ENCODE data around the gene CACNA1D.

The CACNA1D gene

DNA sequence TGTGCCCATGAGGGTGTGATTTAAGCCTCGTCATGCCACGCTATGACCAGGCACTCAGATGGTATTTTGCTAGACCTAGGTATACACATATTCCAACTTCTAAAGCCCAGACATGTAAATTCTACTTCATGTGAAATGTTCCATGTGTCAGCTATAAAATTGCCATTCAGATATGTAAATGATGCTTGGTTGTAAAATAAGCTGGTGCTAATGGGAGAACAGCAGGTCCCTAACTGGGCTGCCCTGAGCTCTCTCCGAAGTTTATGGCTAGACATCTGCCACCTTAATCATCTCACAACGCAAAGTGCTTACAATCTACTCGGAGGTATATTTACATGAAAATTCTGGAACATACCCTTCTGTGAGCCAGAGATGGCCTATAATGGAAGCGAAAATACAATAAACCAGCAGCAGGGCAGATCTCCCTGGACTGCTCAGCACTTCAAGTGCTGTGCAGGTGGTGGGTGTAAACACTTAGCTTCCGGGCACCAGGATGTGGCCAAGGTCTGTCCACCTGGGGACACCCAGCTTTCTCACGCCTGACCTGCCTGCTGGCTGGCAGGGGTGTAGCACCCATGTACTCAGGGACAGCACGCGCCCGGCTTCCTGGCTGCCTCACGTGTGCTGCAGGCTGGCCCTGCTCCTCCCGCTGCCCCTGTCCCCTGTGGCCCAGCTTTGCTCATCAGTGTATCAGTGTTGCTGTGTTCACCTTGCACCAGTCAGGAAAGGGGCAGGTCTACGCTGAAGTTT, 269.8 kb downstream of the CACNA1D start:
- no peak for DNase-seq

DNA sequence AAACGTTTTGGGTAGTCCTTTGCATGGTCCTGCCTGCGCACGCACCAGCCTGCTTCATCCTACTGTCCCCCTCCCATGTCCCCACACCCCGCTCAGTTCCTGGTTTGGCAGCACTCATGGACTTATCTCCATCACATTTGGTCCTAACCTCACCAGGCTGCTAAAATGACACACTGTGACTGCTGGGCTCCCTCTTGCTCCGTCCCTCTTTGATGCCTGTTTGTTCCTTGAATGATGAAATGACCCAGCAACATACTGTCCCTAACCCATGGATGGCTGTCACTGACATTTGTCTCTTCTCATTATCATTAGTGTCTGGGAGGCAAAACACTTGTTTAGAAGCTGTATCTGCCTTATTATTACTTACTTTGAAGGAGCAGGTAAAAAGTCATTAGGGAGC, 271.3 kb downstream of the CACNA1D start:
- DNase-seq = no peak

DNA sequence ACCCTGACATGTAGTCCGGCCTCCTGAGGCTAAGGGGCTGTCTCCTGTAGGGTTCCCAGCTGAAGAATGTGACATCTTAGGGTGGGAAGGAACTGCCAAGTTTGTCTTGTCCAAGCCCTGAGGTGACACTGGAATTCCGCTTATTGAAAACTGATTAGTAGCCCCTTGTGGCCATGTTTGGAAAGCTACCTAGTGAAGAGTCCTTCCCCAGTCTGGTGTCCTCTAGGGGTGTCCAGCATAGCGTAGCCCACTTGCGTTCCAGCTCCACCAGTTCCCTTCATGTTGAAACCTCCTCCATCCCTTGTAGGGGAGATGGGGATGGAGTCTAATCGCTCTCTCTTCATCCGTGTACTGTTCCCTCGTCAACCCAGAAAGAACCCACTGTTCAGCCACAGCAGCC, 272.3 kb downstream of the CACNA1D start:
- no peak for DNase-seq

DNA sequence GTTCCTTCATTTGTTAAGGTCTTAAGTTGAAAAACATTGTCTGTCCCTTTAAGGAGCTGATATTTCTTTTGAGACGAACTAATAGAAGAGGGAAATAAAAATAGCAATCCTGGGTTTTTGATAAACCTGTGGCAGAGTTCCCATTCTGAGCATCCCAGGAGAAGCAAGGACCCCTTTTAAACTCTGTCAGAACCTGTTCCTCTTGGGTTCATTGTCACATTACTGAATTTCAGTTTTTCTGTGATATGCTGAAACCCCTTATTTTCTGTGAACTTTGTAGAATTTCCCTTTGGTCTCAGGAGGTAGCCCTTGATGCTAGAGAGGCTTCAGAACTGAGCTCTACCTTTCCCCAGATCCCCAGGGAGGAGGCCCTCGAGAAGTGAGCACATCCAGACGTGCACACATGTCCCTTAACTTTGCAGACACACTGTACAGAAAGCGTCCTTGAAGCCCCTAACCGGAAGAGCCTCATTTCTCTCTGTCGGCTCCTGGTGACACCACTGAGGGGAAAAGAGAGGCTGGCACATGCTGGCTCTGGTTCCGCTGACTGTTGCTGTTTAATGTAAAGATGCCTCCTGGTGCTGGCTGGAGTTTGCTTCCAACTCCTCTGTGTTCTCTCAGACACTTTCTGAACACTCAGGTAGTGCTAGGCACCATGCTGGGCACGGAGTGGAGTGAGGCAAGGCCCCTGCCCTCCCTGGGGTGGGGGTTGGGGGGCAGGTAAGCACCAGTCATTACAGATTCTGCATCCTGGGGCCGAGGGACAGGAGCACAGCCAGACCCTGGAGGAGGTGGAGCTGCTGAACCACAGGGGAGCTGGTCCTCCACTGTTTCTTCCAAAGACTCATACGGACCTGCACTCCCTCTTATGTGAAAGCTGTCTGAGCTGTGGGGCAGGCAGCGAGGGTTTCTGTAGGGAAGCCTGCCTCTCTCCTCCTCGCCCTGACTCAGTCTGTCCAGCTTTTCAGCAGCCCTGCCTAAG, 274.4 kb downstream of the CACNA1D start:
- DNase-seq = no peak

DNA sequence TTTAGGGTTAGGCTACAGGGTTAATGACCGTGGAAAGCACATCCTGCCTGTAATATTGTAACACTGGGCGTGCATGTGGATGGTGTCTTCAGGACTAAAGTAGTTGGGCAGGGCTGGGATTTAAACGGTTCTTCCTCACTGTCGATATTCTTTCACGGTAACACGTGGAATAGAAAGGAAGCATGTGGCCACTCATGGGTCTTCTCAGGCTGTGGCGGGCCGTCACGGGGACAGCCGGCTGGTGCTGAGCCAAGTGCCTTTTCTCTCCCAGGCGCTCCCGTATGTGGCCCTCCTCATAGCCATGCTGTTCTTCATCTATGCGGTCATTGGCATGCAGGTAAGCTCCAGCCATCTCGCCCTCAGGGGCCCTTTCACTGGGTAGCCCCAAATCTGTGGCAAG, 278.2 kb downstream of the CACNA1D start:
- no peak for DNase-seq

DNA sequence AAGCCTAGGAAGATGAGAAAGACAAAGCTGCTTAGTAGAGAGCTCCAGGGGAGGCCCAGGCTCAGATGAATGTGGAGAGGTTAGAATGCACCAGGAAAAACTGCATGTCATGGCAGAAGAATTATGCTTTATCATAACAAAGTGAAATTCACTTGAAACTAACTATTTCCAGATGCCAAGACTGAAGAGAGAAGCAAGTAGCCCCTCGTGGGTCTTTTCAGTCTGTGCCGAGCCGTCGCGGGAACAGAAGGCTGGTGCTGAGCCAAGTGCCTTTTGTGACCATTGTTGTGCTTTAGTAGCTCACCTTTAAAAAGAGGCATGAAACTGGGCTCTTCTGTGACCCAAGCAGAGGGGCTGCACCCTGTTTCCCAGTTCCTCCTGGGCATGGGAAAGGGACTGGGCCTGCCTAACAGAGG, 278.6 kb downstream of the CACNA1D start:
- no peak for DNase-seq

DNA sequence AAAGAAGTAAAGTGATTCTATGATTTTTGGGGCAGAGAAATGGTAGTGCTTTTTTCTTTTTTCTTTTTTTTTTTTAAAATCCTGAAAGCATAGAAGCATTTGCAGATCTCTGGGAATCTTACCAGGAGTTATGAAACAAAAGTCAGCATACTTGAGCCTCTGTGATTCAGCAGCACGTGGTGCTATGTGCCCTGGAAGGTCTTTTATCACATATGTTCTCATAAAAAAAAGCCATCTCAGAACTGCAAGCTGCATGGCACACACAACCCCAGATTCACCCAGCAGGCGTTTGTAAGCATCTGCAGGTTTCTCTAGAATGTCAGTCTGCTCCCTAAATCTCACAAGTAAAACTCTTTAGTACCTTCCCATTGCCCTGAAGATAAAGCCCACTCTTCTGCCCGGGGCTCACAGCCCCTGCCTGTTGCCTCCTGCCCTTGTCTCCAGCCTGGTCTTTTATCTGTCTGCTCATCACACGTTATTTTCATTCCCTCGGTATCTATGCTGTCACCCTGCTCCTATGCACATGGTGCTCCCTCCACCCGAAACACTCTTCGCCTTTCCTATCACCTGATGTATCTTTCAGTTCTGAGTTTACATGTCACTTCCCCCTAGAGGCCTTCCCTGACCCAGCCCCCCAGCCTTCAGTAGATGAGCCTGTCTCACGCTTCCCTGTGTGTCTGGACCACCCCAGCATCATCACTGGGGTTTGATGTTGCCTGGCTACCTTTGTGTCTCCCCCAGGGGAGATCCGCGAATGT, 279.4 kb downstream of the CACNA1D start:
- no peak for DNase-seq

DNA sequence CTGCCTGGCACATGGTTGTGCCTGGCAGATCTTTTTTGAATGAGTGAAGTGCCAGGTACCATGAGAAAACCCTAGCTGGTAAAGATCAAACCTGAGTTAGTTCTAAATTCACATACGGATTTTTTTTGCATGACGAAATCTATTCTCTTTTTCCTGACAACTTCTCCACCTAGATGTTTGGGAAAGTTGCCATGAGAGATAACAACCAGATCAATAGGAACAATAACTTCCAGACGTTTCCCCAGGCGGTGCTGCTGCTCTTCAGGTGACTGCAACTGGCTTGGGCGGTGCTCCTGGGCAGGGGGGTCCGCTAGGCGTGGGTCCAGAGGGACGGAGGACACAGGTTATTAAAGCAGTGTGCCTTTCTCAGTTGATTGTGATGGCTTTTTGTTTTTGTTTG, 280.0 kb downstream of the CACNA1D start:
- no peak for DNase-seq

DNA sequence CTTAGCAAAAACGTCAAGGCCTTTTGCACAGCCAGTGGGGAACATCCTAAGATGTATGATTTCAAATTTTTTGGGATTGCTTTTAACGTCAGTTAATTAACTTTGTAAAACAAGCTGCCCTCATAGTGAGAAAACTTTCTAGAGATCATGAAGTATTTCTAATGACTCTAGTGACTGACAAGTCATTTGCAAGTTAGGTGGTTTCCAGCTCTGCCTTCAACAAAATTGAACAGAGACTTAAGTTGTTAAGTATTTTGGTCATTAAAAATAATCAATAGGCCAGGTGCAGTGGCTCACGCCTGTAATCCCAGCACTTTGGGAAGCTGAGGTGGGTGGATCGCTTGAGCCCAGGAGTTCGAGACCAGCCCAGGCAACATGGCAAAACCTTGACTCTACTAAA, 280.6 kb downstream of the CACNA1D start:
- no peak for DNase-seq

DNA sequence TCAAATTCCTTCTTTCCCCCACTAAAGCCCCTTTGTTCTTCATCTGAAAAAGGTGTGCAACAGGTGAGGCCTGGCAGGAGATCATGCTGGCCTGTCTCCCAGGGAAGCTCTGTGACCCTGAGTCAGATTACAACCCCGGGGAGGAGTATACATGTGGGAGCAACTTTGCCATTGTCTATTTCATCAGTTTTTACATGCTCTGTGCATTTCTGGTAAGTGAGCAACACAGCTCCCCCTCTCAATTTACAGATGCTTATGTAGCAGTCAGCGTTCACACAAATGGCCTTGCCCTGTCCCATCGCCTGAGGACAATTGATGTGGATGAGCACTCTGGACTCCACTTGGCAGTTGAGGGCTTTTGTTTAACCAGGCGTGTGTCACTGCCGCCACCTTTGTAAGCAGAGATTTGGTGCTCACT, 281.4 kb downstream of the CACNA1D start:
- no peak for DNase-seq

DNA sequence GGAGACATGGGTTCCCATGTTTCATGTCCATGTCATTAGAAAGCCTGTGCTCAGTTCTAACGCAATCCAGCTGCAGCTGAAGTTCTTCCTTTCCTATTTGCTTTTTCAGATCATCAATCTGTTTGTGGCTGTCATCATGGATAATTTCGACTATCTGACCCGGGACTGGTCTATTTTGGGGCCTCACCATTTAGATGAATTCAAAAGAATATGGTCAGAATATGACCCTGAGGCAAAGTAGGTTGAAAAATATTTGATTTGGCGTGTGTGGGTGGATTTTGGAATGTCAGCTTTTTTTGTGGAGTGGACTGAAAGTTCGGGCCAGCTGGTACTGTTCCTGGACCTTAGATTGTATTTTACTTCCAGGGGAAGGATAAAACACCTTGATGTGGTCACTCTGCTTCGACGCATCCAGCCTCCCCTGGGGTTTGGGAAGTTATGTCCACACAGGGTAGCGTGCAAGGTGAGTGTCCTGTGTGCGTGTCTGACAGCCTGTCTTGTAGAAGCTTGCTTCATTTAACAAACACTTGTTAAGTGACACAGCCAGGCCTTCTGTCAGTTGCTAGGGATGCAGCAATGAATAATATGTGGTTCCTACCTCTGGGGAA, 282.2 kb downstream of the CACNA1D start:
- no peak for DNase-seq

DNA sequence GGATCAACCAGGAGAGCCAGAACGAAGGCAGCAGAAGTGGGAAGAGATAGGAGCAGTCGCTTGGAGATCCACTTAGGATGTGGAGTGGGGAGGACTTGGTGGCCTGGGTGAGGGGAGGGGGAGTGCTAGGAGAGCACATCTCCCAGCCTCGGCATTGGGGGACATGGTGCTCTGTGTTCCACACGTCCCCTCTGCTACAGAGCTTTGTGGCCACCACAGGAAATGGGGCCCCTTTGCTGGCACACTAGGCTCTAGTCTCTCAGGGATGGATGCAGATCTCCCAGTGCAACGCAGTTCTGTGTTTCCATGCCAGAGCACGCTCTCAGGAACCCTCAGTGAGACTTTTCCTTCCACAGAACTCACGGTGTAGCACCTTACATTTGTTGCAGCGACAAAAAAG, 283.1 kb downstream of the CACNA1D start:
- DNase-seq = no peak

DNA sequence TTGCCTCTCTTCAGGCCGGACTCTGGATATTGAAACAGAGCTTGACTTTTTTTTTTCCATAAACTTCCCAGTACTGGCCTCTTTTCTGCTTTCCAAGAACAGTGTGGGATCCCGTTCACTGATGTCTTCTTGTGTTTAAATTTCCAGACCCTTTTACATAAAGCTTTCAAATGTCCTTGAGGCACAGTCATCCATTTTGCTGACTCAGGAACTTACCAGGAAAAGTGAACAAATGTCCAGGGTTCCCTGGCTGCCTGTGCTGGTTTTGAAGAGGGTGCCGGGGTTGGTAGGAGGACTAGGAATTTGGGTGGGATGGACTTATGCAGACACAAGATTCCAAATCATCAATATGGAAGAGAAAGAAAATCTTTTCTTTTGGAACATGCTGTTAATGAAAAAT, 283.7 kb downstream of the CACNA1D start:
- no peak for DNase-seq

DNA sequence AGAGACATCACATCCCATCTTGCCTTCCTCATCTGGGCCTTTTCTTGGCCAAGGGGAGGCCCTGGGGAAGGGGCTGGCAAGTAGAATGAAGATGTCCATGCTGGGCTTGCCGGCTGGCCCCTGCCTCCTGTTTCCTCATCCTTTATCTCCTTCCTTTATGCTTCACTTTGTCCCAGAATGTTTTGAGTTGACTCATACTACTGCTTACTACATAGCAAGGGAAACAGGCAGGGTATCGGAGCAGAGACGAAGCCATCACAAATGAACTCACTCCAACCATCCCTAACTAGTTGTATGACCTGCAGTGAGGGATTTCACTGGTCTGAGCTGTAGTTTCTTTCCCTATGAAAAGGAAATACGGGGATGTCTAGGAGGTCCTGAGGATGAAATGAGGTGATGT, 285.8 kb downstream of the CACNA1D start:
- DNase-seq = no peak

DNA sequence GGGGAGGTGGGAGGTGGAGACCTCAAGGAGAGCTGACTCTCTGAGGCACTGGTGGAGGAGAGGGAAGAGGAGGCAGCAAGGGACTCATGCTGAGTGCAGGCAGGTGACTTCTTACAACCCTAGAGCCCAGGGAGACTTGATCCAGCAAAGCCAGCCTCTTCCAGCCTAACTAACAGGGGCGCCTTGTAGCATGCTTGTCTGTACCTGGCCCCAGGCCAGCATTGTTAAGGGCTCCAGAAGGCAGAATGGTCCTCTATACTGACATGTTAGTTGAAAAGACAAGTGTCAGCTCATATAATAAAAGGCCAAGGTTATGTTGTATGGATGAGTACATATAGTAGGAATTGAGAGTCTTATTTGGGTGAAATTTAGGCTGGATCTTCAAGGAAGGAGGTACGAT, 286.4 kb downstream of the CACNA1D start:
- DNase-seq = no peak

DNA sequence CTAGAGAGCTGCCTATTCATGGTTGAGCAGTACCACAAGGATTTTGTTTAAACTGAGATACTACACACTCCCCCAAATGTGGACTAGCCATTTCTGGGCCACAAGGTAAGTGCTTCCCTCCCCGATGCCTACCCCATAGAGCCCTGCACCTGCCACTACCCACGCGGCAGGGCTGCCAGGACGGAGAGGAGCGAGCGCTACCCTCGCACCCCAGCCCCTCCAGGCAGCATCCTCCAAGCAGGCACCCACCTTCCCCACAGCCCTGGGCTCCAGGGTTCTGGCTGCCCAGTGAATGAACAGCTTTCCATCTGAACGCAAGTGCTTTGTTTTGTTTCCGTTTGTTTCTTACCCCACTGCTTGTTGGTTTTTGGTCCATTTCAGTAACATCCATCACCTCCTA, 292.6 kb downstream of the CACNA1D start:
- DNase-seq = no peak

DNA sequence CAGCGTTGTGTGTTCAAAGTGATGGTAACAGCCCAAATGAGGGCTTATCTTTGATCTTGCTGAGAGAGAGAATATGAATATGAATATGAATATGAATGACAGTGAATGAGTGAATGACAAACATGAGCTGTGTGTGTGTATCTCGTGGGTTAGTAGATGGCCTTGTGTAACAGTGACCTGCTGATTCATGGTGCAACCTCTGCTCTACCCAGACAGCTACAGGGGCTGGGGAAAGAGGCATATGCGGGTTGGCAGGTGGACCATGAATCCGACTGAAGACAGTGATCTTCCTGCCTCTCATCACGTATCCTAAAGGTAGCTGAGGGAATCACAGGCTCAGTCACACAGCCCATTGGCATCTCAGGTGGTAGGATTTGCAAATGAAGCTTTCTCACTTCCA, 293.6 kb downstream of the CACNA1D start:
- no peak for DNase-seq

DNA sequence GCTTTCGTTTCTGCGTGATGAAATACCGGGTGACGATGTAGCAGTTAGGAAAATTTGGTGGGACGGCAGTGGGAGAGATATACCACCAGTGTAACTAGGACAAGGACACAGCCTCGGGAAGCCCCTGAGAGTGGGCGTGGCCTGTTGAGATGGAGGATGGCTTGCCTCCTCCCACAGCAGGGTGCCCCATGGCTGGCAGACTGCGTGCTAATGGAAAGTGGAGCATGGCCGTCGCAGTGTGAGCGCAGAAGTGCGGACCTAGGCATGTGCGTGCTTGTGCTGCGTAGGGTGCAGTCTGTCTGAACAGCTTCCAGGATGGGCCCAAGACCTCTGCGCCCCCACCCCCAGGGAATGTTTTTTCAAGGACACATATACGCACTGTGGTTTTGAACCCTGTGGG, 295.0 kb downstream of the CACNA1D start:
- DNase-seq = no peak

DNA sequence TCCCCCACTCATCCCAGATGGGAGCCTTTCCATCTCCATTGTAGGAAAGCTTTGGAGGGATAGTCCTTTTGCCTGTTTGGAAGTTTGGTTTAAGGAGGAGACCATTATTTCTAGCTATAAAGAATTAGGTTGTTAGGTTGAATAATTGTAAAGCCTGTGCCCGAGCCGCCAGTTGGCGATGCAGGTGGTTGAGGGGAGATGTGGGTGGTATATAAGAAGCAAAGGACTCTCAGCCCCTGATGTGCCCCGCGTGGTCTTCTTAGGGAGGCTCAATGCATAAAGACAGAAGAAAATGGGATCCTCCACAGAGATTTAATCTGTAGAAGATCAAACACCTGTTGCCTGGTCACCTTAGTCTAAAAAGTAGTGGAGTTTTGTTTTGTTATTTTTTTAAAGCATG, 296.1 kb downstream of the CACNA1D start:
- DNase-seq = no peak

DNA sequence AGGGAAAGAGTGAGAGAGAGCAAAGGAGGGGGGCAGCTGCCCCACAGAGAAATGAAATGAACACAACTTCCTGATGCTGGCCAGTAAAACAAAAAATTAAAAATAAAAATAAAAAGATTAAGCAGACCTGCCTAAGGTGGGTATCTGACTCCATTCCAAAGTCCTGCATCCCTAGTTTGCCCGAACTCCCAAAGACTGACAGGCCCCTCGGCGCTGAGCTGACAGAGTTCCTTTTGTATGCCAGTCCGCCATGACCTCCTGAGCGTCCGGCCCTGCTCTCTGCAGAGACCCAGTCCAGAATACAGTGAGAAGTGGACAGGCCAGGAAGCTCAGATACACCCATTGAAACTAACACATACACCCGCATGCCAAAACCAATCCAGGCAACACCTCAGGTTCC, 296.9 kb downstream of the CACNA1D start:
- DNase-seq = no peak

DNA sequence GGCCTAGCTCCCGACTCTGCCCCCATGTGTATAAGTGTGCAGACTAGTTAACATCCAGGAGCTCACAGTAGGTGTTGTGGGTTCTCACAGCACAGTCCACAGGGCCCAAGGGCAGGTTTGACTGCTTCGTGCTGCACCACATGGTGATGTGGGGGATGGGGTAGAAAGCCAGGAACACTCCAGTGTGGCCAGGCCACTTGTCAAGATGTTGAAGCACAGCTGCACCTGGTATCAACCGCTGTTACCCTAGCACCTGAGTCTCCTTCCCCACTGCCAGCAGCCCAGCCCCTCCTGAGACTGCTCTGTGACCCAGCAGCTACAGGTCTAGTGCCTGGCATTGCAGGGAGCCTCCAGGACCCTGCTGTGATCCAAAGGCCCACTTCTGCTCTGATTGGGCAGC, 298.5 kb downstream of the CACNA1D start:
- DNase-seq = no peak

DNA sequence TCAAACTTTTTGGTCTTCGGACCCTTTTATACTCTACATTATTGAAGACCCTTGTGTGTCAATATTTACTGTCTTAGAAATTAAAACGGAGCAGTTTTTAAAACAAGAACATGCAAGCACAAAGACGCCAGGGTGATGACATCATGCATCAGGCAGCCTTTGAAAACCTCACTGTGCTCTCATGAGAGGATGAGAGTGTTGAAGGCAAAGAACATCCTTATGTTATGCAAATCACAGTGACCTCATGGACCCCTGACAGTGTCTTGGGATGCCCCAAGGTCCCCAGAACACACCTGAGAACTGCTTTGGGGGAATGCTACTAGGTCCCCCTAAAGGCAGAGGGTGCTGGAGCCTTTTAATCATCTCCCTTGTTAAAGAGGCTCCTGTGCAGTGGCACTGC, 300.2 kb downstream of the CACNA1D start:
- DNase-seq = no peak

DNA sequence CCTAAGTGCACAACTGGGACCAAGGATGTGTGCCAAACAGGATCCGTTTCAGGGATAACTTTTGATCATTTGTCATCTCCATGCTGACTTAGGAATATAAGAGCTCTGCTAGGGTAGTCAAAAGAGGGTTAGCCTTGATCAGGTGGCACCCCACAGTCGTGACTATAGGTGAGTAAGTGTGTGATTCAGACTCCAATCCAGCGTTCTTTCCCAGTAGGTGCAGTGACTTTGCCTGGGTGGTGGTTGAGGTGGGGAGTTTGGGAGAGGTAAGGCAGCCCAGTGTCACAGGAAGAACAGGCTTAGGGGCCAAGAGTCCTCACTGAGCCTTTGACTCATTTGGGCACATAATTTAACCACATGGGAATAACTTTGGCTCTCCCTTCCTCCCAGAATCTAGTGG, 300.8 kb downstream of the CACNA1D start:
- no peak for DNase-seq

Measured in activated T-cell treated with anti-CD3 and anti-CD28 coated beads for 4 hours (primary cell).